OCI-LY3 (cell line): ENCODE measurements around the gene GART.
"Not testable (repeated sequence)": the region's sequence is repeated elsewhere in the genome, so short reads cannot be mapped to it uniquely, and the experiment has no call there.

ENCODE experiments used
- H2AFZ ChIP-seq: fragments of 200-600, 300-600 bp; shearing (Covaris generic); 2 replicates; pipeline ENCODE4 v1.6.0; 2014; ENCODE audit warnings: antibody characterized with exemption, low read depth, low read length
- H3K27ac ChIP-seq: fragments of 200-600, 300-600 bp; sonication (generic); 2 replicates; pipeline ENCODE4 v1.5.1; 2014; ENCODE audit warnings: mild to moderate bottlenecking, low read length, moderate library complexity, mixed read lengths
- H3K27me3 ChIP-seq: fragments of 200-600, 300-600 bp; sonication (generic); 2 replicates; pipeline ENCODE4 v1.6.1; 2014; ENCODE audit warnings: low read depth, low read length, mixed read lengths
- H3K36me3 ChIP-seq: fragments of 200-600, 300-600 bp; sonication (generic); replicated peaks from 2 replicates; pipeline ENCODE3; 2014; ENCODE audit warnings: low read depth, low read length, mixed read lengths
- H3K4me1 ChIP-seq: fragments of 300-600, 200-600 bp; sonication (generic); 2 replicates; pipeline ENCODE4 v1.6.1; 2014; ENCODE audit warnings: low read length, mixed read lengths
- H3K4me2 ChIP-seq: fragments of 200-600, 300-600 bp; sonication (generic); 2 replicates; pipeline ENCODE4 v1.6.1; 2014; ENCODE audit warnings: low read length, mixed read lengths
- H3K4me3 ChIP-seq: fragments of 300-600, 200-600 bp; sonication (generic); 2 replicates; pipeline ENCODE4 v1.5.1; 2014; ENCODE audit warnings: antibody characterized with exemption, mild to moderate bottlenecking, low read length, moderate library complexity
- H3K79me2 ChIP-seq: fragments of 300-600, 200-600 bp; shearing (Covaris generic); 2 replicates; pipeline ENCODE4 v1.6.1; 2014; ENCODE audit warnings: mild to moderate bottlenecking, low read length, mixed read lengths
- H3K9ac ChIP-seq: fragments of 300-600, 200-600 bp; shearing (Covaris generic); 2 replicates; pipeline ENCODE4 v1.6.0; 2014; ENCODE audit warnings: mild to moderate bottlenecking, low read length, moderate library complexity
- H3K9me3 ChIP-seq: fragments of 200-600, 300-600 bp; shearing (Covaris generic); 2 replicates; pipeline ENCODE4 v1.6.1; 2014; ENCODE audit warnings: low read length, mixed read lengths; ENCODE audit not compliant: insufficient read depth
- H4K20me1 ChIP-seq: fragments of 200-600, 300-600 bp; sonication (generic); 2 replicates; pipeline ENCODE4 v1.6.1; 2016; ENCODE audit warnings: low read length, mixed read lengths; ENCODE audit not compliant: insufficient read depth
- EZH2phosphoT487 ChIP-seq: fragments of 200-600 bp; shearing (Covaris generic); IDR thresholded peaks from 2 replicates; pipeline ENCODE4 v1.6.1; 2018; ENCODE audit warnings: antibody characterized with exemption, mixed run types, low read depth
- TF ChIP-seq, protein P1 (sequence below): fragments of 200-600, 300-600 bp; sonication (generic); IDR thresholded peaks from 2 replicates; pipeline ENCODE4 v1.5.1; 2014; ENCODE audit warnings: antibody characterized with exemption, low read length, low read depth

The GART gene

DNA sequence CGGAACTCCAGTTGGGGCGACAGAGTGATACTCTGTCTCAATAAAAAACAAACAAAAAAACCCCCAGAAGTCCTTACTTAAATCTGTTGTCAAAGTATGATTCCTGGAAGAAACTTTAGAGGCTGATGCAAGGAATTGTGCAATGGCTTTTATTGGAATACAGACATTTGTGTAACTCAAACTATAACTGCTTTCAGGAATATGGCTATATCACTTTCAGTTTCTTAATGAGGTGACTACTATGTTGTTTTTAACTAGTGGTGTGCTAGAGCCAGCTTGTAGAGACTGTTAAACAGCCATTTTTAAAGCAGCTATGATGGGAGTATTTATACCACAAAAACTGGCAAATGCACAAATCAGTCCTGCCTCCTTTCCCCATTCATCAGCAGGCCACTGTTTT, 27.7 kb downstream of the GART start:
- Histone ChIP-seq H3K79me2 (no peaks in the 10 kb centered on the region), H3K9me3 (no peaks in the 10 kb centered on the region), H3K4me2 (no peak overlapping the region), H3K9ac (no peak overlapping the region), H4K20me1 (no peaks in the 10 kb centered on the region), H3K4me1 (no peaks in the 10 kb centered on the region), H3K27ac (no peak overlapping the region), H3K36me3 (peaks cover 54% of the 10 kb centered on the region), H2AFZ (no peak overlapping the region), H3K27me3 (no peaks in the 10 kb centered on the region), H3K4me3 (no peak overlapping the region)
- TF ChIP-seq, protein P1, sequence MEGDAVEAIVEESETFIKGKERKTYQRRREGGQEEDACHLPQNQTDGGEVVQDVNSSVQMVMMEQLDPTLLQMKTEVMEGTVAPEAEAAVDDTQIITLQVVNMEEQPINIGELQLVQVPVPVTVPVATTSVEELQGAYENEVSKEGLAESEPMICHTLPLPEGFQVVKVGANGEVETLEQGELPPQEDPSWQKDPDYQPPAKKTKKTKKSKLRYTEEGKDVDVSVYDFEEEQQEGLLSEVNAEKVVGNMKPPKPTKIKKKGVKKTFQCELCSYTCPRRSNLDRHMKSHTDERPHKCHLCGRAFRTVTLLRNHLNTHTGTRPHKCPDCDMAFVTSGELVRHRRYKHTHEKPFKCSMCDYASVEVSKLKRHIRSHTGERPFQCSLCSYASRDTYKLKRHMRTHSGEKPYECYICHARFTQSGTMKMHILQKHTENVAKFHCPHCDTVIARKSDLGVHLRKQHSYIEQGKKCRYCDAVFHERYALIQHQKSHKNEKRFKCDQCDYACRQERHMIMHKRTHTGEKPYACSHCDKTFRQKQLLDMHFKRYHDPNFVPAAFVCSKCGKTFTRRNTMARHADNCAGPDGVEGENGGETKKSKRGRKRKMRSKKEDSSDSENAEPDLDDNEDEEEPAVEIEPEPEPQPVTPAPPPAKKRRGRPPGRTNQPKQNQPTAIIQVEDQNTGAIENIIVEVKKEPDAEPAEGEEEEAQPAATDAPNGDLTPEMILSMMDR = no peak
- no peak for TF ChIP-seq EZH2phosphoT487

DNA sequence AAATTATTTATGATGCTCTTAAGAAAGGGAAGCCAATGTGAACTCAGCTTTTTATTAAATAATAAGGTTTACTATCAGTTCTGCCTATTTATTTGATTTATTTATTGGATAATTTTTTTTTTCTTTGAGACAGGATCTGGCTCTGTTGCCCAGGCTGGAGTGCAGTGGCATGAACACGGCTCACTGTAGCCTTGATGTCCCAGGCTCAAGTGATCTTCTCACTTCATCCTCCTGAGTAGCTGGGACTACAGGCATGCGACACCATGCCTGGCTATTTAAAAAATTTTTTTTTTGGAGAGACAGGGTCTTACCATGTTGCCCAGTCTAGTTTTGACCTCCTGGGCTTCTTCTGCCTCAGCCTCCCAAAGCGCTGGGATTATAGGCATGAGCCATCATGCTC, 29.4 kb downstream of the GART start:
- TF ChIP-seq, protein P1 = no peak
- no peak for TF ChIP-seq EZH2phosphoT487
- Histone ChIP-seq H3K36me3 (peaks cover 56% of the 10 kb centered on the region), H3K9me3 (no peaks in the 10 kb centered on the region)

DNA sequence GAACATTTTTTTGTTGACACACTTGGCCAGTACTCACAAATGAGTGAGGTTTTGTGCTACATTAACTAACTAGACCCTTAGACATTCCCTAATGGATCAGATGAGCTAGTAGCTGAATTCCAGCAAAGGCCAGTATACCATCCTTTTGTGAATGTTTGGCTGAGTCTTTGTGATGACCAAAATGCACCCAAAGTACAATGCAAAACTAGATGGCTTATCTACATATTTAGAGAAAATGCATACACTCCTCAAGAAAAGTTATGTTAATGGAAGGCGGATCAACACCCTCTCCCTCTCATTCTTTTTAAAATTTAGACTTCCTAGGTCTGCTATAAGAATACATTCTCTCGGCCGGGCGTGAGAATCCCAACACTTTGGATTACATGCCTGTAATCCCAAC, 30.3 kb downstream of the GART start:
- H3K27ac ChIP-seq = no peak overlapping the region
- no peak overlapping the region for H3K4me2 ChIP-seq
- no peaks in the 10 kb centered on the region for H3K4me1 ChIP-seq
- no peak overlapping the region for H3K4me3 ChIP-seq
- H3K9ac ChIP-seq = no peak overlapping the region
- H4K20me1 ChIP-seq = no peaks in the 10 kb centered on the region
- H3K36me3 ChIP-seq = peaks cover 51% of the 10 kb centered on the region
- H3K79me2 ChIP-seq = no peaks in the 10 kb centered on the region
- TF ChIP-seq, protein P1 = no peak
- no peak for TF ChIP-seq EZH2phosphoT487
- H3K27me3 ChIP-seq = no peaks in the 10 kb centered on the region
- H2AFZ ChIP-seq = no peak overlapping the region
- H3K9me3 ChIP-seq = no peaks in the 10 kb centered on the region

More for the DNA sequence above, 29.4 kb downstream of the GART start:
- Histone ChIP-seq H4K20me1 (no peaks in the 10 kb centered on the region), H3K27ac (no peak overlapping the region), H2AFZ (no peak overlapping the region), H3K4me3 (no peak overlapping the region), H3K27me3 (no peaks in the 10 kb centered on the region), H3K79me2 (no peaks in the 10 kb centered on the region), H3K9ac (no peak overlapping the region), H3K4me1 (no peaks in the 10 kb centered on the region), H3K4me2 (no peak overlapping the region)

DNA sequence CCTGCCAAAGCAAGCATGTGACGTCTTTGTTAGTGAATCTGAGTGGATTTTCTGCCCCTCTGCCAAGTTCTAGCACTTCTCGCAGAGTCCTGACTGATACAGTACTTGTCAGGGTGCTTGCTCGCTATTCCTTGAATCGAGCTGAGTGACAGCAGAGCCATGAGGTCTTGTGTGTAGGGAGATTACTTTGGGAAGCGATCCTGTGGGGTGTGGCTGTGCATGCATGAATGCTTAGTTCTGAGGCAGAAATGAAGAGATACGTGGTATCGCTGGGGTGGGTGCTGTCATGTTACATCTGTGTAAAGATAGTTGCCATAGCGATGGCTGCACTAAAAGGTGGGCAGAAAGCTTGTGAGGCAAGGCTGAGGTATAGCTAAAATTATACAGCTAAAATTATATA, 31.1 kb downstream of the GART start:
- no peak overlapping the region for H3K27ac ChIP-seq

GRCh38 chr21:33507003-33507402, 34.9 kb downstream of the GART start:
- not testable (repeated sequence) for H3K9me3 ChIP-seq, H4K20me1 ChIP-seq, H3K4me2 ChIP-seq, H3K4me1 ChIP-seq, H3K79me2 ChIP-seq, H2AFZ ChIP-seq, H3K4me3 ChIP-seq, H3K27me3 ChIP-seq, H3K27ac ChIP-seq, H3K9ac ChIP-seq
- peaks cover 59% of the 10 kb centered on the region for H3K36me3 ChIP-seq

More for the DNA sequence above, 31.1 kb downstream of the GART start:
- no peaks in the 10 kb centered on the region for H3K79me2 ChIP-seq
- H3K27me3 ChIP-seq = no peaks in the 10 kb centered on the region
- H3K36me3 ChIP-seq = peaks cover 46% of the 10 kb centered on the region
- H4K20me1 ChIP-seq = no peaks in the 10 kb centered on the region
- no peaks in the 10 kb centered on the region for H3K4me1 ChIP-seq
- no peak overlapping the region for H3K4me2 ChIP-seq
- no peak overlapping the region for H3K4me3 ChIP-seq
- no peak overlapping the region for H2AFZ ChIP-seq
- no peaks in the 10 kb centered on the region for H3K9me3 ChIP-seq
- TF ChIP-seq EZH2phosphoT487 = no peak
- TF ChIP-seq, protein P1 = no peak
- no peak overlapping the region for H3K9ac ChIP-seq
